Uterus (tissue), 2 donors: ENCODE results near the gene ALKBH1.

Source experiments
- POLR2A ChIP-seq, 2 donors: fragments of 450-650 bp; IDR thresholded peaks; one replicate each; pipeline ENCODE4 v1.6.1; 2016; ENCODE audit warnings: antibody characterized with exemption in 2 of 2, mild to moderate bottlenecking in 1 of 2, moderate library complexity in 1 of 2
- TF ChIP-seq, protein P1 (sequence below), 4 experiments: fragments of 200-600 bp in 2 of 4; fragments of 450-650 bp in 2 of 4; sonication (generic) in 2 of 4; IDR thresholded peaks; one replicate each; pipeline ENCODE4 v1.5.1; 2016 to 2019; ENCODE audit warnings: antibody characterized with exemption in 4 of 4, mild to moderate bottlenecking in 2 of 4, moderate library complexity in 1 of 4

DNA sequence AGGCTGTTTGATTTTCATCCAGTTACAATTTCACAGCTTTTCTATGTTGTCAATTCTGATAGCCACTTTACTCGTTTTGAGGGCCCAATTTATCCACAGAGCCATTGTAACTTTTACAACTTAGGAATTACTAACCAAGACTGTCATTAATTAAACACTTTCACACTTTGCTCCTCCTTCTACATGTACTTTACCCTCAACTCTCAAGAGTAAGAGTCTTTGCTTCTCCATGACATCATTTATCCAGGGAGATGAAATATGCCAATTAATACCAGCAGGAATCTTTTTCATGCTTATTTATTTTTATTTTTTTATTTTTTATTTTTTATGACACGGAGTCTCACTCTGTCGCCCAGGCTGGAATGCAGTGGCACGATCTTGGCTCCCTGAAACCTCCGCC is 13.6 kb upstream of the ALKBH1 start:
- TF ChIP-seq, protein P1, sequence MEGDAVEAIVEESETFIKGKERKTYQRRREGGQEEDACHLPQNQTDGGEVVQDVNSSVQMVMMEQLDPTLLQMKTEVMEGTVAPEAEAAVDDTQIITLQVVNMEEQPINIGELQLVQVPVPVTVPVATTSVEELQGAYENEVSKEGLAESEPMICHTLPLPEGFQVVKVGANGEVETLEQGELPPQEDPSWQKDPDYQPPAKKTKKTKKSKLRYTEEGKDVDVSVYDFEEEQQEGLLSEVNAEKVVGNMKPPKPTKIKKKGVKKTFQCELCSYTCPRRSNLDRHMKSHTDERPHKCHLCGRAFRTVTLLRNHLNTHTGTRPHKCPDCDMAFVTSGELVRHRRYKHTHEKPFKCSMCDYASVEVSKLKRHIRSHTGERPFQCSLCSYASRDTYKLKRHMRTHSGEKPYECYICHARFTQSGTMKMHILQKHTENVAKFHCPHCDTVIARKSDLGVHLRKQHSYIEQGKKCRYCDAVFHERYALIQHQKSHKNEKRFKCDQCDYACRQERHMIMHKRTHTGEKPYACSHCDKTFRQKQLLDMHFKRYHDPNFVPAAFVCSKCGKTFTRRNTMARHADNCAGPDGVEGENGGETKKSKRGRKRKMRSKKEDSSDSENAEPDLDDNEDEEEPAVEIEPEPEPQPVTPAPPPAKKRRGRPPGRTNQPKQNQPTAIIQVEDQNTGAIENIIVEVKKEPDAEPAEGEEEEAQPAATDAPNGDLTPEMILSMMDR (IDR thresholded peaks at IDR 0.05): no peak
- TF ChIP-seq POLR2A (IDR thresholded peaks at IDR 0.05): no peak
